GM12872 (cell line): Measurements from ENCODE around the gene DDX23.
A peak's percentile ranks its signal among the peaks of the same experiment; 100 is the strongest.

Experiments
- CTCF ChIP-seq: IDR thresholded peaks from 3 replicates; pipeline ENCODE4 v1.5.1; 2011; ENCODE audit warnings: low read depth, mild to moderate bottlenecking, low read length, moderate library complexity; ENCODE audit not compliant: insufficient read depth

The DDX23 gene

GRCh38 chr12:48851883-48852733 lies at the start of gene DDX23:
DDX23 (minus strand) TSS chr12:48852163; CDS start chr12:48845782, 6,381 bp downstream.
- no peak for TF ChIP-seq CTCF

- no peak for TF ChIP-seq CTCF
Measured at GRCh38 chr12:48901278-48901677, 49.3 kb upstream of the DDX23 start.

GRCh38 chr12:48899651-48900050 lies 47.7 kb upstream of the DDX23 start:
- no peak for TF ChIP-seq CTCF

- TF ChIP-seq CTCF = no peak
Measured at GRCh38 chr12:48894271-48894670, 42.3 kb upstream of the DDX23 start.

GRCh38 chr12:48890657-48891418 lies 38.9 kb upstream of the DDX23 start:
- peak; percentile 89 for TF ChIP-seq CTCF

GRCh38 chr12:48889679-48890078 lies 37.7 kb upstream of the DDX23 start:
- no peak for TF ChIP-seq CTCF
